Uterus (tissue), 4 donors: Measurements from ENCODE around the gene NIT2. TPM values are rescaled to one million over a fixed set of nuclear protein-coding genes. Genes with fewer than 3 reads are reported as not detected.
A peak's percentile ranks its signal among the peaks of the same experiment; 100 is the strongest.

Source experiments
- DNase-seq, 2 donors: peaks; one replicate each; pipeline ENCODE4 v3.0.0-alpha.2; 2019 to 2020
- H3K27ac ChIP-seq, 2 donors: fragments of 200-600 bp; sonication (generic); 1 replicate in 1 of 2; 2 replicates in 1 of 2; pipeline ENCODE4 v1.5.1; 2016 to 2018
- H3K27me3 ChIP-seq, 2 donors: fragments of 200-600 bp; sonication (generic); one replicate each; pipeline ENCODE4 v1.5.1; 2018 to 2019; ENCODE audit warnings: control low read depth in 1 of 2
- H3K36me3 ChIP-seq, 2 donors: fragments of 200-600 bp; sonication (generic); one replicate each; pipeline ENCODE4 v1.5.1; 2019; ENCODE audit warnings: control low read depth in 1 of 2
- H3K4me1 ChIP-seq, 2 donors: fragments of 200-600 bp; sonication (generic); one replicate each; pipeline ENCODE4 v1.5.1; 2018 to 2019; ENCODE audit warnings: control low read depth in 1 of 2
- H3K4me3 ChIP-seq, 2 donors: fragments of 200-600 bp; sonication (generic); 1 replicate in 1 of 2; 2 replicates in 1 of 2; pipeline ENCODE4 v1.5.1; 2018 to 2019; ENCODE audit warnings: mild to moderate bottlenecking in 1 of 2
- H3K9me3 ChIP-seq, 2 donors: fragments of 200-600 bp; sonication (generic); one replicate each; pipeline ENCODE4 v1.5.1; 2019; ENCODE audit warnings: control low read depth in 1 of 2
- POLR2A ChIP-seq, 2 donors: fragments of 450-650 bp; IDR thresholded peaks; one replicate each; pipeline ENCODE4 v1.6.1; 2016; ENCODE audit warnings: antibody characterized with exemption in 2 of 2, mild to moderate bottlenecking in 1 of 2, moderate library complexity in 1 of 2
- intact Hi-C: fragments of 100-400 bp; cut with DNase I; formaldehyde crosslinking; loops from one replicate; pipeline ENCODE4 v1.15.1; 2023; ENCODE audit warnings: low total_unique reads
- total RNA-seq, 4 donors: library from RNA; depleted of rRNA in 3 of 4; stranded (reverse); fragments of >200 nt in 3 of 4; gene quantifications; one replicate each; pipeline versions ENCODE4 v1.1.0 to v1.2.4, GENCODE V29; 2014 to 2023
- TF ChIP-seq, protein P1 (sequence below), 4 experiments: fragments of 200-600 bp in 2 of 4; fragments of 450-650 bp in 2 of 4; sonication (generic) in 2 of 4; IDR thresholded peaks; one replicate each; pipeline ENCODE4 v1.5.1; 2016 to 2019; ENCODE audit warnings: antibody characterized with exemption in 4 of 4, mild to moderate bottlenecking in 2 of 4, moderate library complexity in 1 of 4
- donor health status: DM: yes; HTN: yes; CAD: no.

The NIT2 gene
- total RNA-seq, 4 donors from 2014 or later, result 12.4 to 39.0 (median 19.2) TPM

- intact Hi-C loops, result no loop called here
- Histone ChIP-seq H3K27me3 (no peaks in the 10 kb centered on the region), H3K9me3 (no peaks in the 10 kb centered on the region), H3K4me1 (no peaks in the 10 kb centered on the region), H3K27ac (peak overlapping the region; percentile 86 to 87), H3K36me3 (no peaks in the 10 kb centered on the region), H3K4me3 (peak overlapping the region; percentile 50 to 76)
- TF ChIP-seq POLR2A (IDR thresholded peaks at IDR 0.05), result no peak
- TF ChIP-seq, protein P1, sequence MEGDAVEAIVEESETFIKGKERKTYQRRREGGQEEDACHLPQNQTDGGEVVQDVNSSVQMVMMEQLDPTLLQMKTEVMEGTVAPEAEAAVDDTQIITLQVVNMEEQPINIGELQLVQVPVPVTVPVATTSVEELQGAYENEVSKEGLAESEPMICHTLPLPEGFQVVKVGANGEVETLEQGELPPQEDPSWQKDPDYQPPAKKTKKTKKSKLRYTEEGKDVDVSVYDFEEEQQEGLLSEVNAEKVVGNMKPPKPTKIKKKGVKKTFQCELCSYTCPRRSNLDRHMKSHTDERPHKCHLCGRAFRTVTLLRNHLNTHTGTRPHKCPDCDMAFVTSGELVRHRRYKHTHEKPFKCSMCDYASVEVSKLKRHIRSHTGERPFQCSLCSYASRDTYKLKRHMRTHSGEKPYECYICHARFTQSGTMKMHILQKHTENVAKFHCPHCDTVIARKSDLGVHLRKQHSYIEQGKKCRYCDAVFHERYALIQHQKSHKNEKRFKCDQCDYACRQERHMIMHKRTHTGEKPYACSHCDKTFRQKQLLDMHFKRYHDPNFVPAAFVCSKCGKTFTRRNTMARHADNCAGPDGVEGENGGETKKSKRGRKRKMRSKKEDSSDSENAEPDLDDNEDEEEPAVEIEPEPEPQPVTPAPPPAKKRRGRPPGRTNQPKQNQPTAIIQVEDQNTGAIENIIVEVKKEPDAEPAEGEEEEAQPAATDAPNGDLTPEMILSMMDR (IDR thresholded peaks at IDR 0.05), result no peak
- DNase-seq, result peak; percentile 38 to 40
These were observed 67.1 kb downstream of the NIT2 start for GRCh38 chr3:100401674-100402041.

DNA sequence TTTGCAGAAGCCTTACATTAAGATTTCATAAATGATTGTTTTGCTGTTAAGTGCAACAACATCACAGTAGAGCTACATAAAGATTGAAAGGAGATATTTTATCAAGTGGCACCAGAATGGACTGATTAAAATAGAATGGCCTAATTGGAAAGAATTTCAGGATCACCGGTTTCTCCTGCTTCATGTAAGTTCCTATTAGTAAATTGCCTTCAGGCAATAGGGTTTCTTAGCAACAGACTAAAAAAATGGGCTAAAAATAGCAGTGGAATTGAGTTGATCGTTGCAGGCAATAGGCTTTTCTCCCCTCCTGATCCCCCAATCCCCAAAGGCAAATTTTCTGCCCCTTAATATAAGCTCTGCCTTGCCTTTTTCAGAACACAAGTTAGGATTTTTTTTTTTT is 67.7 kb downstream of the NIT2 start:
- Histone ChIP-seq H3K27ac (peak overlapping the region; percentile 86 to 87), H3K36me3 (no peaks in the 10 kb centered on the region), H3K4me3 (peak overlapping the region; percentile 50 to 76), H3K4me1 (no peaks in the 10 kb centered on the region), H3K9me3 (no peaks in the 10 kb centered on the region), H3K27me3 (no peaks in the 10 kb centered on the region)
- no peak for TF ChIP-seq POLR2A (IDR thresholded peaks at IDR 0.05)
- TF ChIP-seq, protein P1 (IDR thresholded peaks at IDR 0.05), result no peak
- intact Hi-C loops, result no loop called here
- no peak for DNase-seq

DNA sequence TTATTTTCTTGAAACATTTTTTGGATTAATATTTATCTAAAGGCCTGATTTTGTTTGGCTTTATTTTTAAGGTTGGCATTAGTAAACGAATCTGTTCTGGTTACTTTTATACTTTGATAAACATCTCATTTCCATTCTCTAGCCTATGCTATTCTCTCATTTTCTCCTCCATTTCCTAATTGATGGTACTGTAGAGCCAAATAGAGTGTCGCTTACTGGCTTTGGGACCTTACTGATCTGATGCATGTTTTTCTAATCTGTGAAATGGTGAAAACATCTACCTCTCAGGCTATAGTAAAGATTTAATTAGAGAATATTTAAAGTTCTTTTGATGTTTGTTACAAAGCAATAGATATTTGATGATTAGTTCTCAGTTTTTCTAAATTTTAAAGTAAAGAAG is 68.3 kb downstream of the NIT2 start:
- no peaks in the 10 kb centered on the region for H3K9me3 ChIP-seq
- no peaks in the 10 kb centered on the region for H3K4me1 ChIP-seq
- peak overlapping the region in 1 of 2 donors; percentile 76 for H3K4me3 ChIP-seq
- no peaks in the 10 kb centered on the region for H3K36me3 ChIP-seq
- no peaks in the 10 kb centered on the region for H3K27me3 ChIP-seq
- TF ChIP-seq POLR2A (IDR thresholded peaks at IDR 0.05), result no peak
- TF ChIP-seq, protein P1 (IDR thresholded peaks at IDR 0.05), result no peak
- intact Hi-C loops, result no loop called here
- H3K27ac ChIP-seq, result no peak overlapping the region
- DNase-seq, result no peak

- Histone ChIP-seq H3K27me3 (no peaks in the 10 kb centered on the region), H3K36me3 (no peaks in the 10 kb centered on the region), H3K4me1 (no peaks in the 10 kb centered on the region), H3K4me3 (peak overlapping the region in 1 of 2 donors; percentile 76), H3K27ac (no peak overlapping the region), H3K9me3 (no peaks in the 10 kb centered on the region)
- TF ChIP-seq POLR2A (IDR thresholded peaks at IDR 0.05), result no peak
- TF ChIP-seq, protein P1 (IDR thresholded peaks at IDR 0.05), result no peak
- DNase-seq, result no peak
- intact Hi-C loops, result no loop called here
These were observed 69.0 kb downstream of the NIT2 start for GRCh38 chr3:100403362-100404249.

DNA sequence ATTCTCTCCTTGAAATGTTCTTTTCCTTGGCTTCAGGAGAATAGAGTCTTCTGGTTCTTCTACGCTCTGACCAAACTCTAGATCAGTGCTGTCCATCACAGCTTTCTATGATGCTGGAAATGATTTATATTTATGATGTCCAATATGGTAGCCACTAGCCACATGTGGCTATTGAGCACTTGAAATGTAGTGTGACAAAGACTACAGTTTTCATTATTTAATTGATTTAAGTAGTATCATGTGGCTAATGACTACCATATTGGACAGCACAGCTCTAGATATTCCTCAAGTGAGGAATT is 69.6 kb downstream of the NIT2 start:
- DNase-seq, result no peak
- TF ChIP-seq POLR2A (IDR thresholded peaks at IDR 0.05), result no peak
- H3K4me3 ChIP-seq, result no peak overlapping the region
- intact Hi-C loops, result no loop called here
- no peaks in the 10 kb centered on the region for H3K9me3 ChIP-seq
- no peaks in the 10 kb centered on the region for H3K36me3 ChIP-seq
- no peaks in the 10 kb centered on the region for H3K27me3 ChIP-seq
- no peak overlapping the region for H3K27ac ChIP-seq
- no peaks in the 10 kb centered on the region for H3K4me1 ChIP-seq
